GM19351 (cell line): ENCODE data around the gene ADISSP.

Experiments
- ATAC-seq: cut with Tn5 transposase; IDR thresholded peaks from one replicate; pipeline ENCODE4 v1.9.1; 2021; ENCODE audit warnings: mild to moderate bottlenecking, moderate library complexity; ENCODE audit not compliant: unreplicated experiment

ADISSP gene

GRCh38 chr20:3720068-3720467 is 47.5 kb downstream of the ADISSP start:
- ATAC-seq = no peak

- no peak for ATAC-seq
Observed at GRCh38 chr20:3719046-3719445, 48.5 kb downstream of the ADISSP start.

GRCh38 chr20:3716195-3716834 is 51.2 kb downstream of the ADISSP start:
- ATAC-seq = peak; percentile 71

GRCh38 chr20:3714092-3714491 is 53.5 kb downstream of the ADISSP start:
- no peak for ATAC-seq

- no peak for ATAC-seq
Observed at GRCh38 chr20:3712279-3712873, 55.2 kb downstream of the ADISSP start, which contains the start of gene SIGLEC1. Gene SIGLEC1, minus strand, starts transcription at chr20:3712600. Its CDS starts 5,472 bp downstream, at chr20:3707128.

GRCh38 chr20:3711484-3711941 is 56.0 kb downstream of the ADISSP start:
- ATAC-seq = no peak

GRCh38 chr20:3710703-3711483 is 56.7 kb downstream of the ADISSP start:
- ATAC-seq = no peak

- ATAC-seq = no peak
Observed at GRCh38 chr20:3710011-3710466, 57.5 kb downstream of the ADISSP start.

- no peak for ATAC-seq
Observed at GRCh38 chr20:3707508-3707899, 60.0 kb downstream of the ADISSP start.

GRCh38 chr20:3706774-3707507 is 60.6 kb downstream of the ADISSP start:
- no peak for ATAC-seq

GRCh38 chr20:3705970-3706739 is 61.4 kb downstream of the ADISSP start:
- no peak for ATAC-seq

GRCh38 chr20:3705491-3705969 is 62.0 kb downstream of the ADISSP start:
- no peak for ATAC-seq

- ATAC-seq = no peak
Observed at GRCh38 chr20:3704087-3704486, 63.5 kb downstream of the ADISSP start.
